AG04449 (cell line): ENCODE results near the gene SPPL2C.

ENCODE experiments used
- CTCF ChIA-PET: fragments of 350-600 bp; formaldehyde crosslinking; extraction: SDS; loops from one replicate; lab custom pipeline; 2021; ENCODE audit warnings: antibody characterized with exemption; lab: Yijun Ruan, JAX
- POLR2A ChIA-PET: fragments of 400-600, 350-600 bp; formaldehyde crosslinking; extraction: SDS; loops from one replicate; lab custom pipeline; 2020; ENCODE audit warnings: antibody characterized with exemption, inconsistent platforms; lab: Yijun Ruan, JAX
- DNase-seq: peaks from one replicate; pipeline ENCODE4 v3.0.0-alpha.2; 2010; ENCODE audit warnings: low read depth, low spot score
- H3K4me3 ChIP-seq: 2 replicates; pipeline ENCODE4 v1.5.1; 2011; ENCODE audit warnings: low read depth, mild to moderate bottlenecking, control low read depth, low read length
- CTCF ChIP-seq: IDR thresholded peaks from one replicate; pipeline ENCODE4 v1.5.1; 2011; ENCODE audit warnings: mild to moderate bottlenecking, moderate library complexity, low read length, control low read depth, inconsistent platforms; ENCODE audit not compliant: insufficient read depth; ENCODE audit errors: missing control alignments

Gene SPPL2C

GRCh38 chr17:45877467-45877866 is 32.8 kb downstream of the SPPL2C start:
- CTCF ChIA-PET: interaction anchor here (1.1 kb wide), 1 partner anchor 27 kb away, joined by 3 read pairs; no protein-coding TSS in a partner anchor
- POLR2A ChIA-PET: no interaction called here
- H3K4me3 ChIP-seq: no peak overlapping the region

GRCh38 chr17:45883063-45883462 is 38.4 kb downstream of the SPPL2C start:
- ChIA-PET CTCF (interaction anchor here (1.1 to 1.5 kb wide), 2 partner anchors 9 to 10 kb away, joined by 3 to 6 read pairs; no protein-coding TSS in a partner anchor), POLR2A (no interaction called here)
- H3K4me3 ChIP-seq: no peak overlapping the region
- DNase-seq: no peak
- TF ChIP-seq CTCF: no peak

More at GRCh38 chr17:45877467-45877866, 32.8 kb downstream of the SPPL2C start:
- DNase-seq: no peak
- no peak for TF ChIP-seq CTCF

GRCh38 chr17:45886852-45887251 is 42.2 kb downstream of the SPPL2C start:
- TF ChIP-seq CTCF: no peak
- CTCF ChIA-PET: no interaction called here
- no peak overlapping the region for H3K4me3 ChIP-seq
- POLR2A ChIA-PET: no interaction called here
- DNase-seq: no peak

- DNase-seq: no peak
- POLR2A ChIA-PET: no interaction called here
Measured at GRCh38 chr17:45888392-45888791, 43.7 kb downstream of the SPPL2C start.

GRCh38 chr17:45889579-45889978 is 44.9 kb downstream of the SPPL2C start:
- CTCF ChIA-PET: no interaction called here
- POLR2A ChIA-PET: no interaction called here
- DNase-seq: no peak
- no peak for TF ChIP-seq CTCF
- H3K4me3 ChIP-seq: no peak overlapping the region

More at GRCh38 chr17:45888392-45888791, 43.7 kb downstream of the SPPL2C start:
- CTCF ChIA-PET: no interaction called here
- TF ChIP-seq CTCF: no peak
- no peak overlapping the region for H3K4me3 ChIP-seq

- ChIA-PET CTCF (interaction anchor here (0.6 to 3.4 kb wide), 15 partner anchors 9 to 253 kb away, joined by 3 to 27 read pairs (median 5); no protein-coding TSS in a partner anchor), POLR2A (no interaction called here)
- no peak for TF ChIP-seq CTCF
- peak overlapping the region; percentile 70 for H3K4me3 ChIP-seq
- no peak for DNase-seq
Measured at GRCh38 chr17:45893725-45894021, 49.0 kb downstream of the SPPL2C start.
